Glomerular visceral epithelial cell (primary cell): ENCODE measurements around the gene PIGB.
A peak's percentile ranks its signal among the peaks of the same experiment; 100 is the strongest.
"Not testable (repeated sequence)": the region's sequence is repeated elsewhere in the genome, so short reads cannot be mapped to it uniquely, and the experiment has no call there.

Experiments used
- DNase-seq: peaks from one replicate; pipeline ENCODE4 v3.0.0-alpha.2; 2016; ENCODE audit errors: extremely low spot score

The PIGB gene

DNA sequence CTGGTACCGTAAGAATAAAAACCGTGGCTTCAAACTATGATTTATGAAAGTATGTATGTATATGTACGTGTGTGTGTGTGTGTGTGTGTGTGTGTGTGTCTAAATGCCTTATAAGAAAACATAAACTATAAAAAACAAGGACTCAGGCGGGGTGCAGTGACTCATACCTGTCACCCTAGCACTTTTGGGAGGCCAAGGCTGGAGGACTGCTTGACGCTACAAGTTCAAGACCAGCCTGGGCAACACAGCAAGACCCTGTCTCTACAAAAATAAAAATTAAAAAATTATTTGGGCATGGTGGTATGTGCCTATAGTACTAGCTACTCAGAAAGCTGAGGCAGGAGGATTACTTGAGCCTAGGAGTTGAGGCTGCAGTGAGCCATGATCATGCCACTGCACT, 60.1 kb downstream of the PIGB start:
- no peak for DNase-seq

DNA sequence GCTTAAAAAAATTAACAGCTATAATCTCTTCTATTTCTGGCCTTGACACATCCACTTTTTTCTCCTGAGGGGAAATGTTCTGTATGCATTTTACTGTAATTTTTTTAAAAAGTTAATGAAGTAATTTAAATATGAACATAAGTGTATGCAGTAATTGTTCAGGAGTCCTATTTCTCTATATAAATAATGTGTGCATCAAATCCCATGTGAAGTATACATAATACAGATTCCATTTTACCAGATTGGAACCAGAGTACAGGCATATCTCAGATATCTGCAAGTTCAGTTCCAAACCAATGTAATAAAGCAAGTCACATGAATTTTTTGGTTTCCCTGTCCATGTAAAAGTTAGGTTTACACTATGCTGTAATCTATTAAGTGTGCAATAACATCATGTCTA, 62.6 kb downstream of the PIGB start:
- DNase-seq, result no peak

DNA sequence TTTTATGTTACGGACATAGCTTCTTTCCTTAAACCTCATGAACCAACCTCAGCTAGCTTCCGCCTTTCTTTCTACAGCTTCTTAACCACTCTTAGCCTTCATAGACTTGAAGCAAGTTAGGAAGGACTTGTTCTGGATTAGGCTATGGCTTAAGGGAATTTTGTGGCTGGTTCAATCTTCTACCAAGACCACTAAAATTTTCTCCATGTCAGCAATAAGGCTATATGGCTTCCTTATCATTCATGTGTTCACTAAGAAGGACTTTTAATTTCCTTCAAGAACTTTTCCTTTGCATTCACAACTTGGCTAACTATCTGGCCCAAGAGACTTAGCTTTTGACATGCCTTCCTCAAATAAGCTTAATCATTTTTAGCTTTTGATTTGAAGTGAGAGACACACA, 64.7 kb downstream of the PIGB start:
- no peak for DNase-seq

DNA sequence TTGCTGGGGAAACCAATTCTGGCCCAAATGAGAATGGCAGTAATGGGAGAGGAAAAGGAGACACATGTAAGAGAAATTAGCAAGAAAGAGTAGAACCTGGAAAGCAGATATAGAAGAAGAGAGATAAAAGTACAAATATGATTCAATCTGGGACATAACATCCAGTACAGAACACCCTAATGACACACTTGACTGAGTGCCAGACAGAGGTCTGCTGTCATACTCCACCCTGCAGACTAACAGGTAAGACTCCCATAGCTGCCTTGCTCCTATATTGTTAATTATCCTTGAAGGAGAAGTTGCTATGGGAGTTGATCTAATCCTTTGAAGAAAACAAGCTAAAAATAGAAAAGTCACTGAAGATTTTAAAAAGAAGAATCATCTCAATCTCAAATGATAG, 68.0 kb downstream of the PIGB start:
- DNase-seq, result no peak

DNA sequence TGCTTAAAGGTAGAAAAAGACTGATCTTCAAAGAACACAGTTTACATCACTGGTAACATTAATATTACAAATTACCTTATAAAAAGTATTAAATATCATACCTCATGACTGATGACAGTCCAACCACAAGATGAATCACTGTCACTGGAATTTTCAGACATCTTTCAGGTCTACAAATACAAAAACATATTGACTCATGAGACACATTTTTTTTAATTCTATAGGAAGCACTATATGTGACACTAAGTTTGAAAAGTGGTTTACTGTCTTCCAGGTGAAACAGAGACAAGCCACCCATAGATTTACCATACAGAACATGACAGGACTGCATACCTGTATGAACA, 70.2 kb downstream of the PIGB start:
- DNase-seq, result peak; percentile 33

DNA sequence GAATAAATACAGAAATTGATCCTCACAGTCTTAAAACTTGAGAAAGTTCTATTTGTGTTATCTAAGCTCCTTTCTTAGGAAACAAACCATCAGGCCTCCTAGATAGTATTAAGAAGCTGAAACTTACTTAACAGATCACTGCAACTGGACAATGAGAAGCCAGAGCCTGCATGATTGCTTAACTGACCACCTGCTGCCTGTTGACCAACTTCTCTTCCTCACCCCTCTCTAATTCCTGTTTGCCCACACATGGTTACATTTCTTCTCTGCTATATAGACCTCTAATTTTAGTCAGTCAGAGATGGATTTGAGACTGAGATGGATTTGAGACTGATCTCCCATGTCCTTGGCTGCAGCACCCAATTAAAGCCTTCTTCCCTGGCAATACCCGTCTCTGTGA, 75.7 kb downstream of the PIGB start:
- DNase-seq, result no peak

DNA sequence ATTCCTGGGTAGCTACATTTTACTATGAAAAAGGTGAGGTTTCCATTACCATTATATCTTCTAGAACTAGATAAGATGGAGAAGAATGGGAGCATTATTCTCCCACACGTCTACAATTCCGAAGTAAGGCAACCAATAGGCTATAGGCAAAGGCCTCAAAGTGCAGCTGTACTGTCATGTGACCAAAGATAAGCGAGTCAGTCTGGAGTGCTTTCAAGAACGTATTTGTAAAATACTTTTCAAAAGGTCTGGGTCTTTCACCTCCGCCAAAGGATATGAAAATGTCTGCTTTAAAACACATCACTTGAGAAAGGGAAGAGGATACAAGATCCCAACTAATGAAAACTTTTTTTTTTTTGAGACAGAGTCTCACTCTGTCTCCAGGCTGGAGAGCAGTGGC, 79.2 kb downstream of the PIGB start:
- DNase-seq, result no peak

DNA sequence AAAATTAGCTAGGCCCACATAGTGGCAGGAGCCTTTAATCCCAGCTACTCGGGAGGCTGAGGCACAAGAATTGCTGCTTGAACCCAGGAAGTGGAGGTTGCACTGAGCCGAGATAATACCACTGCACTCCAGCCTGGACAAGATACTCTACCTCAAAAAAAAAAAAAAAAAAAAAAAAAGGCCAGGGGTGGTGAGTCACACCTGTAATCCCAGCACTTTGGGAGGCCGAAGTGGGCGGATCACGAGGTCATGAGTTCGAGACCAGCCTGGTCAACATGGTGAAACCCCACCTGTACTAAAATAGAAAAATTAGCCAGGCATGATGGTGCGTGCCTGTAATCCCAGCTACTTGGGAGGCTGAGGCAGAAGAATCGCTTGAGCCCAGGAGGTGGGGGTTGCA, 81.0 kb downstream of the PIGB start:
- DNase-seq, result not testable (repeated sequence)

DNA sequence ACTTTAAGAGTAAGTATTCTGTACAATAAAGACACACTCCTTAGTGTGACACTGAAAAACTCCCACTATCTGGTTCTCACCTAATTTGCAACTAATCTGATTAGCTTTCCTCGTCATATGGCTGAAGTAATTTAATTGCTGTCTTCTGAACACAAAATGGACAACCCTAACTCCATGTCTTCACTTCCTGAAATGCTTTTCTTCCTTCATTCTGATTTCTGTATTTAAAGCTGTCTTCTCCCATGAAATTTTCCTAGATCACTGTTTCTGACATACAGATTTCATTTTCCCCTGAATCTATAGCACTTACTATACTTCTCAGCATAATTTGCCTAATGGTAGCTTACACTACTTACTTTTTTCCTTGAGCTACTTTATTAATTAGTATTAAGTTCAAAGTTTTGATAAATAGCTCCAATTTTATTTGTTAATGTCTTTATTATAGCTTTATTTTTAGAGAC, 82.8 kb downstream of the PIGB start:
- DNase-seq, result no peak

DNA sequence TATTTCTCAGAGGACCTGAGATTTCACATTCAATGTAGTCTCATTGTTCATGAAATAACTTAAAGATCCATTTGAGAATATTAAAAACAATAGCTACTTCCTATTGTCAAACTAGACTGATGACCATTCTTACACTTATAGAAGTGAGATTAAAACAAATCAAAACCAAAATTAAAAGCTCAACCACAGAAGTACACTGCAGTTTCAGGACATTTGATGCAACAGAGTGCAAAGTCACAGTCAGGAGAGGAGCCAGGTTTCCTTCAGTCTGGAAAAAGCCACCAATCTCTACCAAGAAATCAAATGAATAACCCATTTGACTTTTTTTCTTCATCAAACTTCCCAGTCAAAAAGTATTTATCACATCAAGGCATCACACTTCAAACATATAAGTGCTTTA, 83.7 kb downstream of the PIGB start:
- DNase-seq, result no peak

DNA sequence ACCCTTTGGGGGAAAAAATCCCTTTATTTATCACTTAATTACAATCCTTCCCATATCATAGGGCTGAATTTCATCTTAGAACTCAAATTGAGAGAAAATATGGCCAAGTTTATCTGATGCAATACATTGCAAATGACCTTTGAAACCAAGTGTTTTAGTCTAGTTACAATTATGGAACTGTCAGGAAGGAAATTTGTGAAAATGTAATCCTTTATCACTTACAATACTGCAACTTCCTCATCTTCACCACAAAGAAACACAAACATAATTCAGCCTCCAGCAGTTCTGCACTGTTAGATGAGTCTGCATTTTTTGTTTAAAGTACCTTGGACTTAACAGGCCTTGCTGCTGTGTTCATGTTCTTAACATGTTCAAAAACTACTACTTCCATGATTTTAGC, 84.5 kb downstream of the PIGB start:
- no peak for DNase-seq
